Keratinocyte (primary cell): ENCODE data around the gene TTC28. TPM values are rescaled to one million over a fixed set of nuclear protein-coding genes. Genes with fewer than 3 reads are reported as not detected.

ENCODE experiments used
- DNase-seq: peaks from one replicate; pipeline ENCODE4 v3.0.0-alpha.2; 2011; ENCODE audit warnings: low read depth, missing footprints, low spot score
- FAIRE-seq: peaks from 2 replicates; lab custom pipeline; 2011; peaks lifted over from hg19 to GRCh38; lab: Jason Lieb, UNC
- H2AFZ ChIP-seq: 2 replicates; pipeline ENCODE4 v1.6.0; 2012; ENCODE audit warnings: low read length, control low read depth, inconsistent platforms; ENCODE audit not compliant: control insufficient read depth
- H3K27ac ChIP-seq: 2 replicates; pipeline ENCODE4 v1.5.1; 2011; ENCODE audit warnings: low read length; ENCODE audit not compliant: control insufficient read depth, insufficient read depth
- H3K27me3 ChIP-seq: 3 replicates; pipeline ENCODE4 v1.6.0; 2011; ENCODE audit warnings: low read length; ENCODE audit not compliant: control insufficient read depth, insufficient read depth; ENCODE audit errors: extremely low read depth
- H3K36me3 ChIP-seq, 2 experiments: 2 replicates in 1 of 2; 3 replicates in 1 of 2; pipeline ENCODE4 v1.5.1; 2011; ENCODE audit warnings: low read length in 2 of 2, mild to moderate bottlenecking in 1 of 2; ENCODE audit not compliant: control insufficient read depth in 2 of 2, insufficient read depth in 2 of 2; ENCODE audit errors: extremely low read depth in 1 of 2
- H3K4me1 ChIP-seq: 3 replicates; pipeline ENCODE4 v1.5.1; 2011; ENCODE audit warnings: low read length; ENCODE audit not compliant: control insufficient read depth, insufficient read depth; ENCODE audit errors: extremely low read depth
- H3K4me2 ChIP-seq: 3 replicates; pipeline ENCODE4 v1.6.0; 2011; ENCODE audit warnings: low read depth, low read length; ENCODE audit not compliant: control insufficient read depth, insufficient read depth; ENCODE audit errors: extremely low read depth
- H3K4me3 ChIP-seq, 3 experiments: fragments of 200-600 bp in 1 of 3; sonication (generic) in 1 of 3; 2 replicates in 2 of 3; 3 replicates in 1 of 3; pipeline ENCODE4 v1.5.1; 2011 to 2016; ENCODE audit warnings: low read length in 3 of 3, mild to moderate bottlenecking in 3 of 3, control low read depth in 2 of 3, inconsistent platforms in 1 of 3, low read depth in 1 of 3, mixed read lengths in 1 of 3, mixed run types in 1 of 3, moderate library complexity in 1 of 3; ENCODE audit not compliant: control insufficient read depth in 2 of 3, insufficient read depth in 2 of 3; ENCODE audit errors: extremely low read depth in 1 of 3
- H3K79me2 ChIP-seq: 2 replicates; pipeline ENCODE4 v1.6.0; 2012; ENCODE audit warnings: low read length; ENCODE audit not compliant: control insufficient read depth, insufficient read depth
- H3K9ac ChIP-seq: 3 replicates; pipeline ENCODE4 v1.6.0; 2011; ENCODE audit warnings: low read length; ENCODE audit not compliant: control insufficient read depth, insufficient read depth; ENCODE audit errors: extremely low read depth
- H3K9me1 ChIP-seq: 3 replicates; pipeline ENCODE4 v1.6.0; 2011; ENCODE audit warnings: low read length; ENCODE audit not compliant: control insufficient read depth, insufficient read depth; ENCODE audit errors: extremely low read depth
- H3K9me3 ChIP-seq: 2 replicates; pipeline ENCODE4 v1.5.1; 2012; ENCODE audit warnings: low read depth, low read length; ENCODE audit not compliant: control insufficient read depth
- H4K20me1 ChIP-seq: 3 replicates; pipeline ENCODE4 v1.6.0; 2011; ENCODE audit warnings: low read length; ENCODE audit not compliant: control insufficient read depth, insufficient read depth; ENCODE audit errors: extremely low read depth
- CTCF ChIP-seq, 3 experiments: IDR thresholded peaks in 1 of 3; conservative IDR thresholded peaks in 1 of 3; optimal IDR thresholded peaks in 1 of 3; 2 replicates in 2 of 3; 3 replicates in 1 of 3; pipeline versions ENCODE3 to v1.5.1; 2011; ENCODE audit warnings: low read length in 3 of 3, mild to moderate bottlenecking in 3 of 3, moderate library complexity in 2 of 3, control low read depth in 1 of 3, inconsistent platforms in 1 of 3; ENCODE audit not compliant: insufficient read depth in 2 of 3; ENCODE audit errors: extremely low read depth in 1 of 3
- EZH2 ChIP-seq: IDR thresholded peaks from one replicate; pipeline ENCODE4 v1.6.1; 2012; ENCODE audit warnings: inconsistent platforms, mild to moderate bottlenecking, low read length, moderate library complexity
- dilution Hi-C: fragments of 300-500 bp; cut with MboI; formaldehyde crosslinking; loops from one replicate; pipeline ENCODE4 v1.7.0; 2020; ENCODE audit warnings: low sequenced_read_pairs; ENCODE audit not compliant: extremely low pct_ligation_motif_present
- polyA plus RNA-seq, 5 experiments: library from polyadenylated mRNA; depleted of rRNA in 3 of 5; stranded (reverse) in 3 of 5; stranded (forward) in 1 of 5; unstranded in 1 of 5; fragments of >200 nt; gene quantifications; 1 replicate in 1 of 5; 2 replicates in 3 of 5; 3 replicates in 1 of 5; pipeline versions ENCODE4 v1.2.1 to v1.2.3, GENCODE V29; 2011 to 2012; ENCODE audit warnings: missing spikeins in 2 of 5, low read depth in 1 of 5, low replicate concordance in 1 of 5

TTC28 gene
- polyA plus RNA-seq, 1 donor (not counting 4 experiments of a cell fraction or from before 2014, with no cell fraction given) = 0.66 TPM

GRCh38 chr22:28180804-28181731, 498.6 kb downstream of the TTC28 start:
- Histone ChIP-seq H3K9me3 (no peaks in the 10 kb centered on the region), H4K20me1 (no peaks in the 10 kb centered on the region), H3K9ac (no peak overlapping the region), H3K4me2 (no peak overlapping the region), H3K4me1 (peaks cover 5% of the 10 kb centered on the region), H3K4me3 (no peak overlapping the region), H3K27me3 (no peaks in the 10 kb centered on the region), H3K36me3 (no peaks in the 10 kb centered on the region), H3K79me2 (no peaks in the 10 kb centered on the region), H2AFZ (no peak overlapping the region), H3K9me1 (no peaks in the 10 kb centered on the region), H3K27ac (no peak overlapping the region)
- TF ChIP-seq CTCF (optimal IDR thresholded peaks at IDR 0.05 in 1 of 3, IDR thresholded peaks at IDR 0.05 in 1 of 3, conservative IDR thresholded peaks at IDR 0.05 in 1 of 3; ENCODE audit: extremely low read depth in 1 of 3, insufficient read depth in 2 of 3, low read length in 3 of 3) = no peak
- no peak for TF ChIP-seq EZH2
- DNase-seq (no peak), FAIRE-seq (no peak)
- dilution Hi-C loops = no loop called here

GRCh38 chr22:28179392-28179791, 500.2 kb downstream of the TTC28 start:
- dilution Hi-C loops = no loop called here
- peaks cover 10% of the 10 kb centered on the region for H3K4me1 ChIP-seq
- FAIRE-seq = no peak
- H3K4me3 ChIP-seq = no peak overlapping the region
- no peaks in the 10 kb centered on the region for H4K20me1 ChIP-seq
- TF ChIP-seq CTCF (optimal IDR thresholded peaks at IDR 0.05 in 1 of 3, IDR thresholded peaks at IDR 0.05 in 1 of 3, conservative IDR thresholded peaks at IDR 0.05 in 1 of 3; ENCODE audit: extremely low read depth in 1 of 3, insufficient read depth in 2 of 3, low read length in 3 of 3) = no peak
- no peak for TF ChIP-seq EZH2
- H3K9ac ChIP-seq = no peak overlapping the region
- no peaks in the 10 kb centered on the region for H3K9me1 ChIP-seq
- no peak overlapping the region for H2AFZ ChIP-seq
- H3K27me3 ChIP-seq = no peaks in the 10 kb centered on the region
- no peak for DNase-seq
- no peaks in the 10 kb centered on the region for H3K36me3 ChIP-seq
- no peaks in the 10 kb centered on the region for H3K79me2 ChIP-seq
- no peaks in the 10 kb centered on the region for H3K9me3 ChIP-seq
- H3K4me2 ChIP-seq = no peak overlapping the region
- no peak overlapping the region for H3K27ac ChIP-seq
